Esophagus squamous epithelium (tissue), 5 donors: ENCODE measurements around the gene ELP4. TPM values are rescaled to one million over a fixed set of nuclear protein-coding genes. Genes with fewer than 3 reads are reported as not detected.

Source experiments
- DNase-seq: peaks from one replicate; lab custom pipeline; 2025; lab: John Stamatoyannopoulos, UW
- H3K27ac ChIP-seq, 4 donors: fragments of 200-600 bp; sonication (generic); one replicate each; pipeline ENCODE4 v1.5.1; 2016 to 2019; ENCODE audit warnings: mild to moderate bottlenecking in 1 of 4
- H3K27me3 ChIP-seq, 4 donors: fragments of 200-600 bp; sonication (generic); 1 replicate in 3 of 4; 2 replicates in 1 of 4; pipeline versions ENCODE4 v1.5.1 to v1.6.0; 2017 to 2021; ENCODE audit warnings: antibody characterized with exemption in 1 of 4
- H3K36me3 ChIP-seq, 3 donors: fragments of 200-600 bp; sonication (generic); one replicate each; pipeline ENCODE4 v1.5.1; 2016 to 2019
- H3K4me1 ChIP-seq, 3 donors: fragments of 200-600 bp; sonication (generic); one replicate each; pipeline ENCODE4 v1.5.1; 2017 to 2019
- H3K4me3 ChIP-seq, 4 donors: fragments of 200-600 bp; sonication (generic); 1 replicate in 3 of 4; 2 replicates in 1 of 4; pipeline ENCODE4 v1.5.1; 2016 to 2019; ENCODE audit warnings: mild to moderate bottlenecking in 2 of 4, moderate library complexity in 1 of 4
- H3K9me3 ChIP-seq, 3 donors: fragments of 200-600 bp; sonication (generic); one replicate each; pipeline ENCODE4 v1.5.1; 2016 to 2019
- POLR2A ChIP-seq, 4 donors: fragments of 450-650 bp; IDR thresholded peaks; one replicate each; pipeline ENCODE4 v1.6.1; 2017; ENCODE audit warnings: antibody characterized with exemption in 4 of 4, mild to moderate bottlenecking in 4 of 4, moderate library complexity in 3 of 4
- whole genome bisulfite sequencing, 2 donors: methylation state at CpG; one replicate each; pipeline ENCODE4 v1.1.5; 2018; 5-methylcytosine and 5-hydroxymethylcytosine counted together
- intact Hi-C: fragments of 100-400 bp; cut with DNase I; formaldehyde crosslinking; loops from one replicate; pipeline ENCODE4 v1.15.0; 2022
- total RNA-seq, 4 donors: library from RNA; depleted of rRNA; stranded (reverse); fragments of >200 nt; gene quantifications; one replicate each; pipeline ENCODE4 v1.1.0, GENCODE V29; 2016
- TF ChIP-seq, protein P1 (sequence below), 6 experiments: fragments of 450-650 bp in 4 of 6; fragments of 200-600 bp in 2 of 6; sonication (generic) in 2 of 6; IDR thresholded peaks; one replicate each; pipeline ENCODE4 v1.5.1; 2016 to 2019; ENCODE audit warnings: antibody characterized with exemption in 6 of 6, mild to moderate bottlenecking in 4 of 6, moderate library complexity in 4 of 6
- donor health status: DM: yes; HTN: yes; CAD: no.

ELP4 gene
- total RNA-seq, 4 donors from 2014 or later: 15.7 to 24.6 (median 23.9) TPM

DNA sequence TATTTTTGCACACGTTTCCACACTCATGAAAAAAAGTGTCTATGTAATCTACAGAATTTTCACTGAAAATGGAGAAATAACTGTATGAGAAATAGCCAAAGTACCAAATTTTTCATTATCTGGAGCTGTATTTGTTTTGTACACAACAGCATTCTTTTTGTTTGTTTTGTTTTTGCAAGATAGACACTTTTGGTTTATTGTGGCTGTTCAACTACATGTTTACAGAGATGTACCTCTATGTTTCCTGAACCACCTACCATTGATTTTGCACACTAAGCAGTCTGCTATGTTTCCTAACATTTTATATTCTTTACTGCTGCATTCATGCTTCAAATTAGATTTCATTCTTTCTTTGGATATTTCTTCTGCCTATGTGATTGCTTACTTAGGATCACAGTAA, 116.3 kb downstream of the ELP4 start:
- no peak overlapping the region for H3K27ac ChIP-seq
- TF ChIP-seq POLR2A (IDR thresholded peaks at IDR 0.05): no peak
- TF ChIP-seq, protein P1, sequence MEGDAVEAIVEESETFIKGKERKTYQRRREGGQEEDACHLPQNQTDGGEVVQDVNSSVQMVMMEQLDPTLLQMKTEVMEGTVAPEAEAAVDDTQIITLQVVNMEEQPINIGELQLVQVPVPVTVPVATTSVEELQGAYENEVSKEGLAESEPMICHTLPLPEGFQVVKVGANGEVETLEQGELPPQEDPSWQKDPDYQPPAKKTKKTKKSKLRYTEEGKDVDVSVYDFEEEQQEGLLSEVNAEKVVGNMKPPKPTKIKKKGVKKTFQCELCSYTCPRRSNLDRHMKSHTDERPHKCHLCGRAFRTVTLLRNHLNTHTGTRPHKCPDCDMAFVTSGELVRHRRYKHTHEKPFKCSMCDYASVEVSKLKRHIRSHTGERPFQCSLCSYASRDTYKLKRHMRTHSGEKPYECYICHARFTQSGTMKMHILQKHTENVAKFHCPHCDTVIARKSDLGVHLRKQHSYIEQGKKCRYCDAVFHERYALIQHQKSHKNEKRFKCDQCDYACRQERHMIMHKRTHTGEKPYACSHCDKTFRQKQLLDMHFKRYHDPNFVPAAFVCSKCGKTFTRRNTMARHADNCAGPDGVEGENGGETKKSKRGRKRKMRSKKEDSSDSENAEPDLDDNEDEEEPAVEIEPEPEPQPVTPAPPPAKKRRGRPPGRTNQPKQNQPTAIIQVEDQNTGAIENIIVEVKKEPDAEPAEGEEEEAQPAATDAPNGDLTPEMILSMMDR (IDR thresholded peaks at IDR 0.05): no peak
- no peaks in the 10 kb centered on the region for H3K4me1 ChIP-seq
- no peaks in the 10 kb centered on the region for H3K27me3 ChIP-seq
- H3K4me3 ChIP-seq: no peak overlapping the region
- intact Hi-C loops: no loop called here
- no peaks in the 10 kb centered on the region for H3K36me3 ChIP-seq
- no peaks in the 10 kb centered on the region for H3K9me3 ChIP-seq
- 83 to 94% methylated on average over 1 of the region's 1 CpG for WGBS, 2 donors
- no peak for DNase-seq

DNA sequence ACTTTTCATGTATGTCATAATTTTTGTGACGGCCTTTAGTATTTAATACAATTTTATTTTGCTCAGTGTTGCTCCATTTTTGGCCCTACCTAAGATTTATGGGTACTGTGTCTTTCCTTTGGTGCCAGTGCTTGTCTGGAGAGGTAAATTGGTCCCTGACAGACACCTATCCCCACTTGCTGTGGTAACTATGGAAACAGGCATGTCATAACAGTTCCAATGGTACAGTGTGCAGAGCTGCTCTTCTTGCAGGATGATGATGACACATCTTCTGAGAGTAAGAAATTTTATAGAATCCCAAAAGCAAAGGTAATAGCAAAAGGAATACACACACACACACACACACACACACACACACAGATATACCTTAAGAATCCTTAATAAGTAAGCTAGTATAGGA, 118.5 kb downstream of the ELP4 start:
- Histone ChIP-seq H3K9me3 (no peaks in the 10 kb centered on the region), H3K4me1 (no peaks in the 10 kb centered on the region), H3K4me3 (no peak overlapping the region), H3K36me3 (no peaks in the 10 kb centered on the region), H3K27me3 (no peaks in the 10 kb centered on the region), H3K27ac (no peak overlapping the region)
- WGBS, 2 donors: 81 to 96% methylated on average over 1 of the region's 1 CpG
- intact Hi-C loops: no loop called here
- DNase-seq: no peak
- no peak for TF ChIP-seq POLR2A (IDR thresholded peaks at IDR 0.05)
- TF ChIP-seq, protein P1 (IDR thresholded peaks at IDR 0.05): no peak

DNA sequence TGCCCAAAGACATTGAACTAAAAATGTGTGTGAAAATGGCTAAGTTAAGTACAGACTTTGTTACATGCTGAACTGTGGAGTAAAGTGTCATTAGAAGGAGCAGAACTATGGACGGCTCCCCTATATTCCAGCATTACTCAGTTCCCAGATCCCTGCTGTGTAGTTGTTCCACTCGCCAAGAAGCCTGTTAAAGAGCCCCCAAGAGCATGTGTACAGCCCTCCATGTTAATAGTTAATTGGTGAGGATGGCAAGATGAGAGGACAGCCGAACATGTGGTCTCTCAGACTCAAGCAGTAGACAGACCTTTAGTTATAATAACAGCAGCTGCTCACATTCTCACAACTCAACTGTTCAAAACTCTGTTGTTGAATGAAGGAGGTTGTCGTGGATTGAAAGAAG, 127.4 kb downstream of the ELP4 start:
- no peaks in the 10 kb centered on the region for H3K4me1 ChIP-seq
- no peaks in the 10 kb centered on the region for H3K9me3 ChIP-seq
- no peak overlapping the region for H3K27ac ChIP-seq
- intact Hi-C loops: no loop called here
- DNase-seq: no peak
- H3K4me3 ChIP-seq: no peak overlapping the region
- H3K36me3 ChIP-seq: no peaks in the 10 kb centered on the region
- 88 to 93% methylated on average over 4 of the region's 4 CpGs for WGBS, 2 donors
- no peaks in the 10 kb centered on the region for H3K27me3 ChIP-seq
- no peak for TF ChIP-seq POLR2A (IDR thresholded peaks at IDR 0.05)
- TF ChIP-seq, protein P1 (IDR thresholded peaks at IDR 0.05): no peak

DNA sequence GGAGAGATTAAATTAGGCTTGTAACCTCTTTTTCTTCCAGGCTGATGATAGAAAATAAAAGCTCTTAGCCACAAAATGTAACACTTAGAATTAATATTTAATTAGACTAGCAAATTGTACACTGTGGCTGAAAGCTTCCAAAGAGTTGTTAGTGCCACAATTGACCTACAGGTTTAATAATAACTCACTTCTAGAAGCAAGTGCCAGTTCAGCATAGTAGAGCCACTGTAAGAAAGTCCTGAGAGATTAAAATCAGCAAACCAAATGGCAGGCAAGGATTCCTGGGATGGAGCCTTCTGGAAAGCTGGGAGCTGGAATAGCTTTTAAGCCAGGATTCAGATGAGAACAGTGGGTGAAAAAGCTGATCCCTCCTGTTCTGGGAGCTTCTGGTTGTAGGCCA, 131.0 kb downstream of the ELP4 start:
- H3K9me3 ChIP-seq: no peaks in the 10 kb centered on the region
- no peaks in the 10 kb centered on the region for H3K36me3 ChIP-seq
- intact Hi-C loops: no loop called here
- no peak for DNase-seq
- TF ChIP-seq, protein P1 (IDR thresholded peaks at IDR 0.05): no peak
- no peak for TF ChIP-seq POLR2A (IDR thresholded peaks at IDR 0.05)
- peaks cover 0 to 2% (median 0%) of the 10 kb centered on the region in 3 donors for H3K4me1 ChIP-seq
- H3K27ac ChIP-seq: no peak overlapping the region
- H3K4me3 ChIP-seq: no peak overlapping the region
- H3K27me3 ChIP-seq: no peaks in the 10 kb centered on the region

DNA sequence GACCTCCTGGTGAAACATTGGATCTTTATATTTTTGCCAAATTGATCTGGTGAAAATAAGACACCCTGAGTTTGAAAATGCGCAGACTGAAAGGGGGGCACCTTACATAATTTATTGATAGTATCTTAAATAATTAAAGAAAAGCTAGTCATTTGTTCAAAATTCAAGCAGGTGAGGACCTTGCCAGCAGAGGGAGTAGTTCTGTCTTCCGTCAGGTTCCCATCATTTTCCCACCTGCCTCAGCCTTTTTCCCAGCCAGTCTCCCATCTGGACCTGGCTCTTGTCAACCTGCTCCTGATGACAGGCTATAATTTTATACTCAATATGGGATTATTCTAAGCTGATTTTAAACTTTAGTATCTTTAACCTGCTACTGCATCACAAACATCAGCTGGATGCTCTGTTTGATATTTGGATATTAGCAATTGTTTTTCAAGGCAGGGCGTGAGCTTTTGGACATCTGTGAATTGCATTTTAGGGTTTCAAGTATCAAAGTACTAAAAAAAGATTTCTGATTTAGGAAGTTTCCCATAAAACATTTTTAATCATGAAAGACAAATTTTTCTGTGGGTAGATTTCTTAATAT, 132.0 kb downstream of the ELP4 start:
- DNase-seq: no peak
- TF ChIP-seq POLR2A (IDR thresholded peaks at IDR 0.05): no peak
- TF ChIP-seq, protein P1 (IDR thresholded peaks at IDR 0.05): peak in 5 of 6 experiments; percentile 12 to 52 (median 31)
- WGBS, 2 donors: 74 to 81% methylated on average over 3 of the region's 3 CpGs
- H3K9me3 ChIP-seq: no peaks in the 10 kb centered on the region
- no peak overlapping the region for H3K4me3 ChIP-seq
- no peak overlapping the region for H3K27ac ChIP-seq
- H3K4me1 ChIP-seq: peaks cover 0 to 6% (median 0%) of the 10 kb centered on the region in 3 donors
- no peaks in the 10 kb centered on the region for H3K27me3 ChIP-seq
- H3K36me3 ChIP-seq: no peaks in the 10 kb centered on the region
- intact Hi-C loops: no loop called here
